Measurements from ENCODE around the gene DNAJB4.

DNAJB4 gene

DNA sequence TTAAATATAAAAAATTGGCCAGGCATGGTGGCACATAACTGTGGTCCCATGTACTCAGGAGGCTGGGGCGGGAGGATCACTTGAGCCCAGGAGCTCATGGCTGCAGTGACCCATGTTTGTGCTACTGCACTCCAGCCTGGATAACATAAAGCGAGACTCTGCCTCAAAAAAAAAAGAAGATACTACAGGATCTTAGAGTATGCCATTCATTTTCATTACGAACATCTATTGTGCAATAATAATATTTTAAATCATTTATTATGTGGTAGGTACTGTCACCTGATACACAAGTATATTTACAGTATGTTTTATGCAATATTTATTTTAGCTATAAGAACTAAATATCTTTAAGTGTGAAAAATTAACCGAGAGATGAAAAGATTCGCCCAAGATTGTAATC, 31.7 kb downstream of the DNAJB4 start:
- DNase-seq (ENCODE audit: low read depth in 1 of 2, low spot score in 1 of 2) = no peak

GRCh38 chr1:78038071-78038470, 33.3 kb downstream of the DNAJB4 start:
- no peak for DNase-seq (ENCODE audit: low read depth in 1 of 2, low spot score in 1 of 2)

DNA sequence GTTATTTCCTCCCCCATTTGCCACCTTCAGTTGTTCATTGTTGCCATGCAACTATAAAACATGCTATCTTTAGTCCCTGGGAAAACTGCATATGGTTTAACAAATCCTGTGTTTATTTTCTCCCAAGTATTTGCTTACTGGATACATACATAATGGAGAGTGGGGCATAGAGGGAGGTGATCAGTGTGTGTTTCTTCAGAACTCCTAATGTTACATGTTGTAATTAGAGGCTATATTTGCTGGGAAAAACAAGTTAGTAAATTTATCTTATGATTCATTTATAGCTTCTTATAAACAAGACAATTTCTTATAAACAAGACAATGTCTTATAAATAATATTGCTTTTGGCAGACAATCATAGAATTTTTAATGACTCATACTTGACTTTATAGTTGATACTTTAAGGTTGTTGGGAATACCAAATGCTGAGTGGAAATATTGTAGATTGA, 33.8 kb downstream of the DNAJB4 start:
- no peak for DNase-seq (ENCODE audit: low read depth in 1 of 2, low spot score in 1 of 2)

- no peak for DNase-seq (ENCODE audit: low read depth in 1 of 2, low spot score in 1 of 2)
Observed at GRCh38 chr1:78040484-78041089, 35.8 kb downstream of the DNAJB4 start.

- no peak for DNase-seq (ENCODE audit: low read depth in 1 of 2, low spot score in 1 of 2)
Observed at GRCh38 chr1:78043436-78043835, 38.7 kb downstream of the DNAJB4 start.

GRCh38 chr1:78044796-78045562, 40.2 kb downstream of the DNAJB4 start:
- no peak for DNase-seq (ENCODE audit: low read depth in 1 of 2, low spot score in 1 of 2)

DNA sequence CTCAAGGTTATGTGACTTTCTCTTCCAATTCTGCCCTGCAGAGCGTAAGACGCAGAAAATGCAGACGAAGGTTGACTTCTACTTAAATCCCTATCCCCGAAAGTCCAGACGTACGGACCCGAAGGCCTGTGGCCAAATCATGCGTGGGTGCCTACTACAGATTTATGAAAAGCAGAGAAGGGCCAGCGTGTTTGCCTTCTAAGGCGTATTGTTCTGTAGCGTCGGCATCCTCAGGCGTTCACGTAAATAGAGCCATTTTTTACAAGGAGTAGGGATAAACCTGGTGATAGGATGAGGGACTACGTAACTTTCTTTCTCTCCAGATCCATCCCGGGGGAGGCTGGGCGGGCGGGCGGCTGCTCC, 40.8 kb downstream of the DNAJB4 start:
- no peak for DNase-seq (ENCODE audit: low read depth in 1 of 2, low spot score in 1 of 2)

- DNase-seq (ENCODE audit: low read depth in 1 of 2, low spot score in 1 of 2) = no peak
Observed at GRCh38 chr1:78045926-78046778, 41.4 kb downstream of the DNAJB4 start, which contains the start of gene GIPC2. Gene GIPC2 (plus strand): TSS chr1:78045966. CDS start chr1:78046095, 129 bp downstream.

GRCh38 chr1:78047106-78047505, 42.4 kb downstream of the DNAJB4 start:
- DNase-seq (ENCODE audit: low read depth in 1 of 2, low spot score in 1 of 2) = no peak

GRCh38 chr1:78047631-78048030, 42.9 kb downstream of the DNAJB4 start:
- no peak for DNase-seq (ENCODE audit: low read depth in 1 of 2, low spot score in 1 of 2)

DNA sequence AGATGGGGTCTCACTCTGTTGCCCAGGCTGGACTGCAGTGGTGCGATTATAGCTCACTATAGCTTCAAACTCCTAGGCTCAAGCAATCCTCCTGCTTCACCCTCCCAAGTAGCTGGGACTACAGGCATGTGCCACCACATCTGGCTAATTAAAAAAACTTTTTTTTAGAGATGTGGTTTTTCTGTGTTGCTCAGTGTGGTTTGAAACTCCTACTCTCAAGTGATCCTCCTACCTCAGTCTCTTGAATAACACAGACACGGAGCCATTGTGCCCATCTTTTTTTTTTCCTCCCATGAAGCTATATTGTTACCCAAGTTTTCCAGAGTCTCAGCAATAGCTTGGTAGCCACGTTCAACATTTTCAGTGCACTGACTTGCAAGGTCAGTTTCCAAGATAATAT, 43.7 kb downstream of the DNAJB4 start:
- DNase-seq (ENCODE audit: low read depth in 1 of 2, low spot score in 1 of 2) = no peak

- DNase-seq (ENCODE audit: low read depth in 1 of 2, low spot score in 1 of 2) = no peak
Observed at GRCh38 chr1:78049396-78049795, 44.7 kb downstream of the DNAJB4 start.

DNA sequence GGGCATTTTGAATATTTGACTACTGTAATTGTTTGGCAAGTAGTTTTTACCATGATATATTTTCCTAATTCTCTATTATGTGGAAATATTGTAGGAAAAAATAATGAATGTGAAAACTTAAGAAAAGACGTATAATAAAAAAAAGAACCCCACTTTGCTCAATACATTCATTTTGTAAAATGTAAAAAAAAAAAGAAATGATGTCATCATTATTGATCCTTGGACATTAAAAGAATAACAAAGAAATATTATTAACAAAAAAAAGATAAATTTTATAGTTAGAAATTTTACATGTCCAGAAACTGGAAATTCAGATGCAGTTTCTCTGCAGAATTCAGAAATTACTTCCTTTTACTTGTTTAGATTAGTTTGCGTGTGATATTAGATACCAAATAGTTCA, 46.3 kb downstream of the DNAJB4 start:
- no peak for DNase-seq (ENCODE audit: low read depth in 1 of 2, low spot score in 1 of 2)

- no peak for DNase-seq (ENCODE audit: low read depth in 1 of 2, low spot score in 1 of 2)
Observed at GRCh38 chr1:78052685-78053405, 48.1 kb downstream of the DNAJB4 start.

DNA sequence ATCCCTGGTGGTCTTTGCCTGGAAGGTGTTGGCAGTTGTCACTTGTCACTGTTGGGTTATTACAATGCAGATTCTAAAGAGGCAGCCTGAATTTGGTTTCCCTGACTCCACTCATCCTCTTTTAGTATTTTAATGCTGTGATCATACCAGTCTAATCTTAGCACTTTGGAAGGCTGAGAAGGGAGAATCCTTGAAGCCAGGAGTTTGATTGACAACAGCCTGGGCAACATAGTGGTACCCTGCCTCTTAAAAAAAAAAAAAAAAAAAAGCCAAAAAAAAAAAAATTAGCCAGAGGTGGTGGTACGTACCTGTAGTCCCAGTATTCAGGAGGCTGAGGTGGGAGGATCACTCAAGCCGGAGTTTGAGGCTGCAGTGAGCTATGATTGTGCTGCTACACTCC, 48.8 kb downstream of the DNAJB4 start:
- DNase-seq (ENCODE audit: low read depth in 1 of 2, low spot score in 1 of 2) = no peak

DNA sequence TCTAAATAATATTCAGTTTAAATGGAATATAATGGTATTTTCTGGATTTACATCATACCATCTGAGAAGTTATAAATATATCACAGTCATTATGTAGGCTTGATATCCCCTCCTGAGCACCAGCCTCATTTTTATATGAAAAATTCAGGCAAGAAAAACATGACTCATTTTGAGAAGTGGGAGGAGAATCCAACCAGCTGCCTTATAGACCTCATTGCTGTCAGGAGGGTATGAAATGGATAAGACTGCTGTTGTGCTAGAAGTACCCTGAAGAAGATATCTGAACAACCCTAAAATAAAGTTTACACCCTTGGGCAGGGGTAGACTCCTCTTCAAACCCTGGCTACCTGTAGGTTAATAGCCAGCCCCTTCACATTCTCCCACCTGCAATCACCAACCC, 49.8 kb downstream of the DNAJB4 start:
- no peak for DNase-seq (ENCODE audit: low read depth in 1 of 2, low spot score in 1 of 2)

DNA sequence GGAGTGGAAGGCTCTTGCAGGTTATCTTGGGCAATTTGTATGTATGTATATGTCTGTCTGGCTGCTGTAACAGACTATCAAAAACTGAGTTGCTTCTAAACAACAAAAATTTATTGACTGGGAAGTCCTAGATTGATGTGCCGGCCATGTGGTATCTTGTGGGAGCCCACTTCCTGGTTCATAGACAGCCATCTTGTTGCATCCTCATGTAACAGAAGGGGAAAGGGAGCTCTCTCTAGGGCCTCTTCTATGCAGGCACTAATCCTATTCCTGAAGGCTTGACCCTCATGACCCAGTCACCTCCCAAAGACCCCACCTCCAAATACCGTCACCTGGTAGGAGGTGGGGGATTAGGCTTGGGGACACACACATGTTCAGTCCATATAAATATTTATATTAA, 50.2 kb downstream of the DNAJB4 start:
- no peak for DNase-seq (ENCODE audit: low read depth in 1 of 2, low spot score in 1 of 2)

DNA sequence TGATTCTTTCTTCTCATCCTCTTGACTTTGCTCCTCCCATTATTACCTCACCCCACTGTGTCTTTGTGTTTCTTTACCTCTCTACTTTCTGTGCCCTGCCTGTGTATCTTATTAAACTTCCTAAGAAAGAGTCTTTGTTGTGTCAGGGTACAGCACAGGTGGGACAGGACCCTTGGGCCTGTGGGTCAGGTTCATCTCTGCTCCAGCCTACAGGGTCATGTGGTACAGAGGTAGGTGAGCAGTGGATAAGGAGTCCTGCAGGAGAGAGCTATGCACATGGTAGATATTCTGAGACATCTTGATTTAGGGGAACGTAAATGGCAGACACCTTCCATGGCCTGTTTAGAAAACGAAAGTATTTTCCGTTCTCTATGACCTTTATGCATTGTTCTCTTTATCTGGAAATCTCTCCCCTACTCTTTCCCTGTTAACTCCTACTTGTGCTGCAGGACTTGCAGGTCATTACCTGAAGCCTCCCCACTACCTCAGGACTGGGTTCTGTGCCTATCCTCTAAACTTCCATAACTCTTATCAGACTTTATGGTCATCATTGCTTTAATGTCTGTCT, 50.9 kb downstream of the DNAJB4 start:
- DNase-seq (ENCODE audit: low read depth in 1 of 2, low spot score in 1 of 2) = no peak

DNA sequence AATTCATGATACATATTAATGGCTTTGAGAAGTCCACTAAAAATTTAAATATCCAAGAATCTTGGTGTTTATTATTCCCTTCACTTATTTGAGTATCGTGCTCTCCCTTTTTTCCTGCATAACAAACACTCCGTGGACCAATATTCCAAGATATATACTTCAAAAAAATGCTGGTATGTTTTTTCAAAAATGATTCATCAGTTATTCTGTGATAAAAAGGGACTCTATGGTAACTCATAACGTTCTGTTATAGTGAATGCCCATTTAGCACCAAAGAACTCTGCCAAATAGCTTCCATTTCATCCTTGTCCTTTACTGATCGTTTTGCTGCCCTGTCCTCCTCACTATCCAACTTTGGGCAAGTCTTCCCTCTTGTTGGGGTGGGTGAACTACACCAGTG, 53.9 kb downstream of the DNAJB4 start:
- DNase-seq (ENCODE audit: low read depth in 1 of 2, low spot score in 1 of 2) = no peak

- DNase-seq (ENCODE audit: low read depth in 1 of 2, low spot score in 1 of 2) = no peak
Observed at GRCh38 chr1:78060857-78061563, 56.3 kb downstream of the DNAJB4 start.

All from stimulated activated CD4-positive, alpha-beta T cell treated with anti-CD3 and anti-CD28 coated beads, Interleukin-15, amount 100 ng/mL, for 1 hour (primary cell).